Bronchial epithelial cell (primary cell): ENCODE measurements around the gene WASF1. TPM values are rescaled to one million over a fixed set of nuclear protein-coding genes. Genes with fewer than 3 reads are reported as not detected.

Experiments used
- DNase-seq: peaks from one replicate; pipeline ENCODE4 v3.0.0-alpha.2; 2010; ENCODE audit warnings: low read depth
- FAIRE-seq: peaks from 2 replicates; lab custom pipeline; 2011; peaks lifted over from hg19 to GRCh38; lab: Jason Lieb, UNC
- H3K27me3 ChIP-seq: 2 replicates; pipeline ENCODE4 v1.5.1; 2011; ENCODE audit warnings: low read length; ENCODE audit not compliant: control insufficient read depth, insufficient read depth
- H3K36me3 ChIP-seq: 2 replicates; pipeline ENCODE4 v1.5.1; 2011; ENCODE audit warnings: low read length; ENCODE audit not compliant: control insufficient read depth, insufficient read depth
- H3K4me3 ChIP-seq: 2 replicates; pipeline ENCODE4 v1.5.1; 2011; ENCODE audit warnings: mild to moderate bottlenecking, low read depth, low read length, control low read depth
- total RNA-seq: library from RNA; depleted of rRNA; stranded (reverse); fragments of >200 nt; gene quantifications from 2 replicates; pipeline ENCODE4 v1.2.1, GENCODE V29; 2014
- TF ChIP-seq, protein P1 (sequence below): IDR thresholded peaks from 2 replicates; pipeline ENCODE4 v1.5.1; 2011; ENCODE audit warnings: mild to moderate bottlenecking, moderate library complexity, low read length, control low read depth, inconsistent platforms; ENCODE audit not compliant: insufficient read depth, severe bottlenecking

Gene WASF1
- total RNA-seq, 1 donor from 2014 or later: 7.1 TPM

DNA sequence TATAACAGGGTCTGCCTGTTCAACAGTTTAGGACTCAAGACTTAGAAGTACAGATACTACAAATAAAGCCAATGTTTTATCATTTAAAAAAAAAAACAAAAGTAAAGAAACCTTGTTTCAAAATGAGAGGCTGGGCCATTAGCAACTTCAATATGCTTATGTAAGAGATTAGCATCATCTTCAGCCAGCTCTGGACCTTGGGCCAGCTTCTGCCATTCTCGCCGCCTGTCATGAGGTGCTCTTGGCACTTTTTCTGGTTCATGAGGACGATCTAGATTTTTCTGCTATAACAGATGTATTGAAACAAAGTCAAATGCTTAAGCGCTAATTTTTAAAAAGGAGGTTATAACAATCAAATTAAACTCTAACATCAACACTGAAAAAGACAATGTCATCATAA, 74.2 kb downstream of the WASF1 start:
- no peaks in the 10 kb centered on the region for H3K27me3 ChIP-seq
- TF ChIP-seq, protein P1, sequence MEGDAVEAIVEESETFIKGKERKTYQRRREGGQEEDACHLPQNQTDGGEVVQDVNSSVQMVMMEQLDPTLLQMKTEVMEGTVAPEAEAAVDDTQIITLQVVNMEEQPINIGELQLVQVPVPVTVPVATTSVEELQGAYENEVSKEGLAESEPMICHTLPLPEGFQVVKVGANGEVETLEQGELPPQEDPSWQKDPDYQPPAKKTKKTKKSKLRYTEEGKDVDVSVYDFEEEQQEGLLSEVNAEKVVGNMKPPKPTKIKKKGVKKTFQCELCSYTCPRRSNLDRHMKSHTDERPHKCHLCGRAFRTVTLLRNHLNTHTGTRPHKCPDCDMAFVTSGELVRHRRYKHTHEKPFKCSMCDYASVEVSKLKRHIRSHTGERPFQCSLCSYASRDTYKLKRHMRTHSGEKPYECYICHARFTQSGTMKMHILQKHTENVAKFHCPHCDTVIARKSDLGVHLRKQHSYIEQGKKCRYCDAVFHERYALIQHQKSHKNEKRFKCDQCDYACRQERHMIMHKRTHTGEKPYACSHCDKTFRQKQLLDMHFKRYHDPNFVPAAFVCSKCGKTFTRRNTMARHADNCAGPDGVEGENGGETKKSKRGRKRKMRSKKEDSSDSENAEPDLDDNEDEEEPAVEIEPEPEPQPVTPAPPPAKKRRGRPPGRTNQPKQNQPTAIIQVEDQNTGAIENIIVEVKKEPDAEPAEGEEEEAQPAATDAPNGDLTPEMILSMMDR: no peak
- no peak for DNase-seq
- H3K4me3 ChIP-seq: no peak overlapping the region
- peaks cover 7% of the 10 kb centered on the region for H3K36me3 ChIP-seq
- FAIRE-seq: no peak

DNA sequence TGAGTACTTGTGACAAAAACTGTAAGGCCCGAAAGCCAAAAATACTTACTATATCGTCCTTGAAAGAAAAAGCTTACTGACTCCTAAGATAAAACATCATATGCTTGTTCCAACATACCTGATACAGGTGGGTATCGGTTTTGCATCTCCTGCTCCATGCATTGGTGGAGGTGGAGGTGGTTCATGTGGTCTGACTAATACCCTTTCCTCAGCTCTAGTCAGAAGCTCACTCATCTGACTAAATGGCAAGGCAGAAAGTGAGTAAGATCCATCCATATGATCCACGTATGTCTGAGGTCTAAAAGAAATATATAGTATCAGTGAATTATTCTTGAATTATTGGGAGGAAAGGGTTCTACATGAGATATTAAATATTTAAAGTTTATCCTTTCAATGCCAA, 76.2 kb downstream of the WASF1 start:
- no peaks in the 10 kb centered on the region for H3K27me3 ChIP-seq
- DNase-seq: peak; percentile 34
- no peak overlapping the region for H3K4me3 ChIP-seq
- TF ChIP-seq, protein P1: no peak
- FAIRE-seq: no peak
- H3K36me3 ChIP-seq: peaks cover 7% of the 10 kb centered on the region

DNA sequence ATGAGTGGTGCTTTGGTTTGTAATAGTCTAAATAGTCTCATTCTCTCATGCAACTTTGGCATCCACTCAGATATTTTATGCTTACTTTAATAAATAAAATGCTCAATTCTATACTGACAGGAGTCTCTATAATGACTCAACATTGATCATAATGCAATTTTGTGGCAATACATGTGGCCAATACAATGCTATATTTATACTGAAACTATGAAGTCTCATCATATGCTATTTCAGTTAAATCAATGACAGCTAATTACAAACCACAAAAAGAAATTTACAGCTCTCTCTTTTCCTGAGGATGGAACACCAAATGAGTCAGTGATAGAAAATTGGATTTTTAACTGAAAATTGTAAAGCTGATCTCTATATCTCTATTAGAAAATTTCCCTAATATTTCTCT, 77.1 kb downstream of the WASF1 start:
- no peak for FAIRE-seq
- DNase-seq: no peak

DNA sequence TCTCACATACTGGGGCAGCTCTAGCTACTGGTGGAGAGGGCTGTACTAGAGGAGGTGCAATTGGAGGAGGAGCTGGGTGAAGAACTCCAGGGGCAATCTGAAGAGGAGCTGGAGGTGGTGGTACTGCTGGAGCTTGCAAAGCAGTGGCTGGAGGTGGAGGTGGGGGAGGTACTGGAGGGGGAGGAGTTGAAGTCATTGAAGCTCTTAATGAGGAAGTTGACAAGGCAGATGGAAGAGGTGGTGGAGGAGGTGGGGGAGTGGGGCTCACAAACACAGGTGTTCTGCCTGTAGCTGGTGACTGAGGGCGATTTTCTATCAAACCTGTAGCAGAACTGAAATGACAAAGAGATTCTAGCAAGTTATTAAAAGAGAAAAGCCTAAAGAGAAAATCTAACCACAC, 77.6 kb downstream of the WASF1 start:
- Histone ChIP-seq H3K36me3 (peaks cover 7% of the 10 kb centered on the region), H3K4me3 (no peak overlapping the region), H3K27me3 (no peaks in the 10 kb centered on the region)
- DNase-seq (no peak), FAIRE-seq (no peak)
- TF ChIP-seq, protein P1: no peak

More for the DNA sequence above, 77.1 kb downstream of the WASF1 start:
- Histone ChIP-seq H3K36me3 (peaks cover 7% of the 10 kb centered on the region), H3K27me3 (no peaks in the 10 kb centered on the region), H3K4me3 (no peak overlapping the region)
- TF ChIP-seq, protein P1: no peak

DNA sequence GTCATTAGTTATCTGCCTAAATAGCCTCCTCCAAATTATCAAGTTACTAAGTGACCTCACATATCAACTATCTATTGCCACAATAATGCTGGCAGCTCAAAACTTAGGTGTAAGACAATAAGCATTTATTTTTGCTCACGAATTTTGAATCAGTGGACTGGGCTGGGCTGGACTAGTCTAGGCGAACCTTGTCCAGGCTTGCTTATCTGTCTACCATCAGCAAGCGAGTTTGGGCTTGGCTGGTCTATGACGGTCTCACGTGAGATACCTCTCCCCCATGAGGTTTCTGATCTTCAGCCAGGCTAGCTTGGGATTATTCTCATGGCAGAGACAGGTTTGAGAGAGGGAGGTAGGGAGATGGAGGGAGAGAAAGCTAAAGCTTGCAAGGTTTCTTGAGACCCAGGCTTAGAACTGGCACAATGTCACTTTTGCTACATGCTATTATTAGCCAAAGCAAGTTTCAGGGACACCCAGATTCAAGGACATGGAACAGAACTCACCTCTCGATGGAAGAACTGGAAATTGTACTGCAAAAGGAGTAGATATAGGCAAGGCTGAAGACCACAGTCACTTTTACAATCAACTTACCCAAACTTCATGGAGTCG, 80.9 kb downstream of the WASF1 start:
- peak; percentile 99 for DNase-seq
- Histone ChIP-seq H3K27me3 (no peaks in the 10 kb centered on the region), H3K4me3 (no peak overlapping the region), H3K36me3 (peaks cover 5% of the 10 kb centered on the region)
- TF ChIP-seq, protein P1: no peak
- FAIRE-seq: peak; percentile 89

DNA sequence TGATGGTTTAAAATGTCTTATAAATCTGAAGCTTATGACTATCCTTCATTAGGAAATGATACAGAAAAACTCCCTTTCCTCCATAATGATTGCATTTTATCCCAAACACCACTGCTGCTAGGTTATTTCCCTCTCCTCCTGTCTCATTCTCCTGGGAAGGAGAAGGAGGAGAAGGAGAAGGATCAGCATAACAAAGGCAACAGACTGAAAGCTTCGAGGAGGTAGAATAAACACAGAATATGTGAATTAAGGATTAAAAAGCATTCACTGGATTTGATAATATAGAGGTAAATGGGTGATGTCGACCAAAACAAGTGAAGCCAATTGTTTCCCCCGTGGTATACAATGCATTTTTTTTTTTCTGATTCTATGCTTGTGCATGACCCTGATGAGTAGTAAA, 82.0 kb downstream of the WASF1 start:
- Histone ChIP-seq H3K4me3 (no peak overlapping the region), H3K27me3 (no peaks in the 10 kb centered on the region), H3K36me3 (peaks cover 5% of the 10 kb centered on the region)
- DNase-seq (peak; percentile 42), FAIRE-seq (no peak)
- TF ChIP-seq, protein P1: no peak
